ENCODE measurements around the gene PPP2R5B. TPM values are rescaled to one million over a fixed set of nuclear protein-coding genes. Genes with fewer than 3 reads are reported as not detected.

Gene PPP2R5B
- total RNA-seq, 1 donor from 2014 or later, result 16.9 TPM

DNA sequence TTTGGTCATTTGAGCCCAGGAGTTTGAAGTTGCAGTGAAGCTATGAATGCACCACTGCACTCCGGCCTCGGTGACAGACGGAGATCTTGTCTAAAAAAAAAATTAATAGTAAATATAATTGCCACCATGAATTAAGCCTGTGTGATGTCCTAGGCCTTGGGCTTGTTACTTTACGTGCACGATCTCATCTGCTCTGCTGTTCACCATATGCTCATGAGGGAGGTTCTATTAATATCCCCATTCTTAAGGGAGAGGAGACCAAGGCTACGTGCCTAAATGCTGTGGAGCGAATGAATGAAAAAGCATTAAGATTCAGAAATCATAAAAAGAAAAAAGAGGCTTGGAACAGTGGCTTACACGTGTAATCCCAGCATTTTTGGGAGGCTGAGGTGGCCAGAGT, 4.9 kb upstream of the PPP2R5B start:
- peaks cover 41% of the 10 kb centered on the region for H3K4me1 ChIP-seq

GRCh38 chr11:64920124-64920523, 4.4 kb upstream of the PPP2R5B start:
- no peaks in the 10 kb centered on the region for H3K27me3 ChIP-seq
- intact Hi-C loops (cut with DNase I), result no loop called here
- H3K27ac ChIP-seq, result no peak overlapping the region
- no peak overlapping the region for H3K4me3 ChIP-seq
- no peaks in the 10 kb centered on the region for H3K9me3 ChIP-seq
- TF ChIP-seq POLR2AphosphoS5 (IDR thresholded peaks at IDR 0.05; ENCODE audit: insufficient read depth in 1 of 2, low read depth in 1 of 2) (no peak), CTCF (IDR thresholded peaks at IDR 0.05) (no peak), POLR2A (IDR thresholded peaks at IDR 0.05) (no peak)
- H3K4me1 ChIP-seq, result peaks cover 43% of the 10 kb centered on the region
- H3K36me3 ChIP-seq, result no peaks in the 10 kb centered on the region
- DNase-seq (ENCODE audit: extremely low spot score in 2 of 2), result no peak

More for the DNA sequence above, 4.9 kb upstream of the PPP2R5B start:
- no peaks in the 10 kb centered on the region for H3K9me3 ChIP-seq
- TF ChIP-seq POLR2AphosphoS5 (IDR thresholded peaks at IDR 0.05; ENCODE audit: insufficient read depth in 1 of 2, low read depth in 1 of 2), result no peak
- TF ChIP-seq POLR2A (IDR thresholded peaks at IDR 0.05), result no peak
- TF ChIP-seq CTCF (IDR thresholded peaks at IDR 0.05), result no peak
- H3K4me3 ChIP-seq, result no peak overlapping the region
- no peaks in the 10 kb centered on the region for H3K27me3 ChIP-seq
- no peak overlapping the region for H3K27ac ChIP-seq
- intact Hi-C loops (cut with DNase I), result loop anchor here (10.0 kb wide), 1 partner anchor 1305 kb away; the partner anchor contains the start of gene PLAAT3
- no peaks in the 10 kb centered on the region for H3K36me3 ChIP-seq
- DNase-seq (ENCODE audit: extremely low spot score in 2 of 2), result no peak

DNA sequence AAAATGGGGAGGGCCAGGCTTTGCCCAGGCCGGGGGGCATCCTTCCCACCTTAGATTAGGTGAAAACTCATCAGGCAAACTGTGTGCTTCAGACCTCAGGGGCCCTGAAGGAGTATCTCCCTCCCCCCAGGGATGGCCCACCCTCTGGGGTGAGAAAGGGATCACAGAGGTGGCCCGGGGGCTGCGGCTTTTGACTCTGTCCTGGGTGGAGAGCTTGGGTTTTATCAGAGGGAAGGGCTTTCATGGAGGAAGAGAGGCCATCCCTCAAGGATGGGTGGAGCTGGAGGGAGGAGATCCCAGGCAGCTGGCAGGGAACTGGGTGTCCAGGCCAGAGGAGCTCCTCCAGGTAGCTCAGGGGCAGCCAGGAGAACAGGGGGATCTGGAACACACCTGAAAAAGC, 3.1 kb upstream of the PPP2R5B start:
- no peak for DNase-seq (ENCODE audit: extremely low spot score in 2 of 2)
- H3K36me3 ChIP-seq, result no peaks in the 10 kb centered on the region
- TF ChIP-seq CTCF (IDR thresholded peaks at IDR 0.05), result no peak
- no peak overlapping the region for H3K27ac ChIP-seq
- no peaks in the 10 kb centered on the region for H3K27me3 ChIP-seq
- no peaks in the 10 kb centered on the region for H3K9me3 ChIP-seq
- H3K4me3 ChIP-seq, result no peak overlapping the region
- intact Hi-C loops (cut with DNase I), result no loop called here
- H3K4me1 ChIP-seq, result peaks cover 43% of the 10 kb centered on the region

- no peaks in the 10 kb centered on the region for H3K27me3 ChIP-seq
- peak overlapping the region; percentile 97 for H3K27ac ChIP-seq
- no peak overlapping the region for H3K4me3 ChIP-seq
- peaks cover 0 to 12% of the 10 kb centered on the region in 2 donors for H3K36me3 ChIP-seq
- intact Hi-C loops (cut with DNase I), result no loop called here
- no peak for TF ChIP-seq POLR2AphosphoS5 (IDR thresholded peaks at IDR 0.05; ENCODE audit: insufficient read depth in 1 of 2, low read depth in 1 of 2)
- TF ChIP-seq CTCF (IDR thresholded peaks at IDR 0.05), result no peak
- TF ChIP-seq POLR2A (IDR thresholded peaks at IDR 0.05), result no peak
- H3K9me3 ChIP-seq, result no peaks in the 10 kb centered on the region
- no peak for DNase-seq (ENCODE audit: extremely low spot score in 2 of 2)
- H3K4me1 ChIP-seq, result peaks cover 36% of the 10 kb centered on the region
Observed at GRCh38 chr11:64923151-64923661, 1.3 kb upstream of the PPP2R5B start.

DNA sequence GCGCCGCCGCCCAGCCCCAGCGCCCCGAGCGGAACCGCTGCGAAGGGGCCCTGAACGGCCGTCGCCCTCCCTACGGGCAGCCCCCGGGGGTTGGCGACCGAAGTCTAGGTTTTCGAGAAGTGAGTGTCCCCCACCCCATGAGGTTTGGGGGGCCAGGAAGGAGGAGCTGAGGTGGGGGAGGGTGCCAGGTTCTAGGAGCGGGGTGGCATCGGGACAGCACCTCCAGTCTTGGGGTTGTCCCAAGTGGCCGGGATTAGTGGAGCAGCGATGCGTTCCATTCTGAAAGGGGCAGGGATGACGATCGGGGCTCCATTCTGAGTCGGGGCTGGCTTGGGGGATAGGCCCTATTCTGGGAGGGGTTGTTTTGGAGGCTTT, 408 bp downstream of the PPP2R5B start:
- intact Hi-C loops (cut with DNase I), result loop anchor here (1.0 kb wide), 1 partner anchor 44 kb away; no protein-coding TSS in a partner anchor
- Histone ChIP-seq H3K36me3 (peaks cover 0 to 25% of the 10 kb centered on the region in 2 donors), H3K9me3 (no peaks in the 10 kb centered on the region), H3K4me3 (peak overlapping the region; percentile 76 to 83), H3K27ac (peak overlapping the region; percentile 97), H3K4me1 (peaks cover 26% of the 10 kb centered on the region), H3K27me3 (no peaks in the 10 kb centered on the region)
- no peak for TF ChIP-seq POLR2AphosphoS5 (IDR thresholded peaks at IDR 0.05; ENCODE audit: insufficient read depth in 1 of 2, low read depth in 1 of 2)
- no peak for TF ChIP-seq POLR2A (IDR thresholded peaks at IDR 0.05)
- TF ChIP-seq CTCF (IDR thresholded peaks at IDR 0.05), result no peak
- DNase-seq (ENCODE audit: extremely low spot score in 2 of 2), result no peak
